ENCODE measurements around the gene ATG16L1.

GRCh38 chr2:233248999-233249398, 2.5 kb upstream of the ATG16L1 start:
- TF ChIP-seq CTCF (conservative IDR thresholded peaks at IDR 0.05; ENCODE audit: low read length) (no peak), EZH2phosphoT487 (IDR thresholded peaks at IDR 0.05; ENCODE audit: borderline replicate concordance, low read depth, low read length) (no peak)
